Measurements from ENCODE around the gene PPME1. TPM values are rescaled to one million over a fixed set of nuclear protein-coding genes. Genes with fewer than 3 reads are reported as not detected.

The PPME1 gene
- total and polyA plus RNA-seq, 2 experiments from 2014 or later, result 43.6 to 62.1 TPM

DNA sequence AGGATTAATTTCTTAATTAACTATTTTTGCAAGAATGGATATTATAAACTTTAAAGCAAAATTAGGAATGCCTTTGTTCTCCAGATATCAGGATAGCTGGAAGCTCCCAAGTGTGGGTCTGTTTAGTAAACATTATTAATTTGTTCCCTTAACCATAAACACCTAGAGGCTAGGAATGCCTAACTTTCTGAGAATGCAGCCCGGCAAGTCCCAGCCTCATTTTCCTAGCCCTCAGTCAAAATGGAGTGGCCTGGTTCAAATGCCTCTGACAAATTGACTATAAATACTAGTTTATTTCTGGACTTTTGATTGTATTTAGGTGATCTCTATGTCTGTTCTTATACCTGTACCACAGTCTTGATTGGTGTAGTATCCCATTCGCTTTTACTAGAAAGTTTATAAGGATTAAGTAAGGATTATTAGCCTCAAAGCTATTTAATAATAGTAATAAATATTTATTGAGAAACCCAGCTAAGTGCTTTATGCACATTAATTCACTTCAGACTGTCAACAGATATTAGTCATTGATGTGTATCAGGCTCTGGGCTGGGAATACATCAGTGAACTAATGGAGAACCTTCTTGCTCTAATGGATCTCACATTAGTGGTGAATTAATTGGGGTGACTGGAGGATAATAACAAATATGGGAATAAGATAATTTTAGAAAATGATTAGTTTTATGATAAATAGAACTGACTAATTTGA is 25.8 kb downstream of the PPME1 start:
- Histone ChIP-seq H2AFZ (no peak overlapping the region), H4K20me1 (ENCODE audit: insufficient read depth) (no peaks in the 10 kb centered on the region; the same call in 1 of the 2 replicates), H3K79me2 (ENCODE audit: insufficient read depth) (peaks cover 98% of the 10 kb centered on the region), H3F3A (ENCODE audit: insufficient read depth) (peaks cover 12% of the 10 kb centered on the region; the same call in 1 of the 2 replicates), H3K36me3 (ENCODE audit: low read depth) (no peaks in the 10 kb centered on the region; the same call in 1 of the 2 replicates), H3K9ac (no peak overlapping the region), H3K4me2 (ENCODE audit: unreplicated experiment) (no peak overlapping the region), H3K9me2 (ENCODE audit: insufficient read depth) (no peaks in the 10 kb centered on the region), H3K9me3 (ENCODE audit: low read depth) (no peaks in the 10 kb centered on the region), H3K27ac (no peak overlapping the region), H3K27me3 (replicated peaks; ENCODE audit: insufficient read depth) (no peaks in the 10 kb centered on the region), H3K4me1 (ENCODE audit: insufficient read depth) (peaks cover 8% of the 10 kb centered on the region), H3K4me3 (no peak overlapping the region)
- no peak for DNase-seq
- WGBS, 2 experiments (ENCODE audit: low coverage in 1 of 2, low lambda C conversion rate in 2 of 2, missing lambda C conversion rate in 2 of 2), result 96 to 98% methylated on average over 2 of the region's 2 CpGs
- TF ChIP-seq EZH2 (IDR thresholded peaks at IDR 0.05; ENCODE audit: insufficient read depth, poor library complexity, severe bottlenecking) (no peak), EZH2phosphoT487 (IDR thresholded peaks at IDR 0.05; ENCODE audit: insufficient read depth, low read depth) (no peak)
- in situ Hi-C loops (cut with MboI), result no loop called here

DNA sequence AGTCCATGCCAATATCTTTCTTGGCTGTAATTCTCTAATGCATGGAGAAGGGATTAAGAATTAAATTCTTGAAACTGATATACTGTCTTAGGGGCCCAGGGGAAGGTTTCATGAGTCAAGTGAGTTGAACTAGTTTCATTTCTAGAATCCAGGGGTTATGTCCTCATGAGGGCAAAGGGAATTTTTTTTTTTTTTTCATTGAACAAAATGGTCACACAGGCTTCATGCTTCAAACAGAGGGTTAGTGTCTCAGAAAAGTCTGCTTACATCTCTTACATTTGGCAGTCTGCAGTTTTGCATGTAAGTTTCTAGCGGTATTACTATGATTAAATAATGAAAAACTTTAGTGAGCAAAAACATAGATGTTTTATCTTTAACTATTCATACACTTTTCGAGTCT is 32.9 kb downstream of the PPME1 start:
- peaks cover 27% of the 10 kb centered on the region for H3K36me3 ChIP-seq (ENCODE audit: low read depth)
- H3K4me1 ChIP-seq (ENCODE audit: insufficient read depth), result no peaks in the 10 kb centered on the region
- H3K27ac ChIP-seq, result no peak overlapping the region
- H3F3A ChIP-seq (ENCODE audit: insufficient read depth), result no peaks in the 10 kb centered on the region
- H3K4me3 ChIP-seq, result no peak overlapping the region
- TF ChIP-seq EZH2phosphoT487 (IDR thresholded peaks at IDR 0.05; ENCODE audit: insufficient read depth, low read depth), result no peak
- TF ChIP-seq EZH2 (IDR thresholded peaks at IDR 0.05; ENCODE audit: insufficient read depth, poor library complexity, severe bottlenecking), result no peak
- WGBS, 2 experiments (ENCODE audit: low coverage in 1 of 2, low lambda C conversion rate in 2 of 2, missing lambda C conversion rate in 2 of 2), result 97 to 100% methylated on average over 2 of the region's 2 CpGs
- no peaks in the 10 kb centered on the region for H3K9me3 ChIP-seq (ENCODE audit: low read depth)
- DNase-seq, result no peak
- H3K79me2 ChIP-seq (ENCODE audit: insufficient read depth), result peaks cover 53% of the 10 kb centered on the region
- no peaks in the 10 kb centered on the region for H3K9me2 ChIP-seq (ENCODE audit: insufficient read depth)
- in situ Hi-C loops (cut with MboI), result no loop called here
- no peak overlapping the region for H3K9ac ChIP-seq
- no peaks in the 10 kb centered on the region for H4K20me1 ChIP-seq (ENCODE audit: insufficient read depth)
- H2AFZ ChIP-seq, result no peak overlapping the region
- H3K4me2 ChIP-seq (ENCODE audit: unreplicated experiment), result no peak overlapping the region
- H3K27me3 ChIP-seq (replicated peaks; ENCODE audit: insufficient read depth), result no peaks in the 10 kb centered on the region

GRCh38 chr11:74204701-74205100 is 33.6 kb downstream of the PPME1 start:
- no peaks in the 10 kb centered on the region for H3K9me3 ChIP-seq (ENCODE audit: low read depth)
- H3K9me2 ChIP-seq (ENCODE audit: insufficient read depth), result no peaks in the 10 kb centered on the region
- TF ChIP-seq EZH2 (IDR thresholded peaks at IDR 0.05; ENCODE audit: insufficient read depth, poor library complexity, severe bottlenecking) (no peak), EZH2phosphoT487 (IDR thresholded peaks at IDR 0.05; ENCODE audit: insufficient read depth, low read depth) (no peak)
- H3K4me2 ChIP-seq (ENCODE audit: unreplicated experiment), result no peak overlapping the region
- H4K20me1 ChIP-seq (ENCODE audit: insufficient read depth), result no peaks in the 10 kb centered on the region
- no peaks in the 10 kb centered on the region for H3K4me1 ChIP-seq (ENCODE audit: insufficient read depth)
- H3K79me2 ChIP-seq (ENCODE audit: insufficient read depth), result peaks cover 45% of the 10 kb centered on the region
- H3K4me3 ChIP-seq, result no peak overlapping the region
- WGBS, 2 experiments (ENCODE audit: low coverage in 1 of 2, low lambda C conversion rate in 2 of 2, missing lambda C conversion rate in 2 of 2), result 98 to 100% methylated on average over 1 of the region's 1 CpG
- in situ Hi-C loops (cut with MboI), result no loop called here
- no peak for DNase-seq
- H3K36me3 ChIP-seq (ENCODE audit: low read depth), result peaks cover 35% of the 10 kb centered on the region
- H3K9ac ChIP-seq, result no peak overlapping the region
- H3K27me3 ChIP-seq (replicated peaks; ENCODE audit: insufficient read depth), result no peaks in the 10 kb centered on the region
- no peak overlapping the region for H3K27ac ChIP-seq
- H2AFZ ChIP-seq, result no peak overlapping the region
- no peaks in the 10 kb centered on the region for H3F3A ChIP-seq (ENCODE audit: insufficient read depth)

- no peaks in the 10 kb centered on the region for H3F3A ChIP-seq (ENCODE audit: insufficient read depth)
- in situ Hi-C loops (cut with MboI), result no loop called here
- no peak for DNase-seq
- H3K9ac ChIP-seq, result no peak overlapping the region
- no peaks in the 10 kb centered on the region for H4K20me1 ChIP-seq (ENCODE audit: insufficient read depth)
- H3K9me3 ChIP-seq (ENCODE audit: low read depth), result no peaks in the 10 kb centered on the region
- peaks cover 36% of the 10 kb centered on the region for H3K36me3 ChIP-seq (ENCODE audit: low read depth)
- H3K79me2 ChIP-seq (ENCODE audit: insufficient read depth), result peaks cover 41% of the 10 kb centered on the region
- H3K4me3 ChIP-seq, result no peak overlapping the region
- H3K27me3 ChIP-seq (replicated peaks; ENCODE audit: insufficient read depth), result no peaks in the 10 kb centered on the region
- no peak overlapping the region for H2AFZ ChIP-seq
- H3K4me2 ChIP-seq (ENCODE audit: unreplicated experiment), result no peak overlapping the region
- H3K9me2 ChIP-seq (ENCODE audit: insufficient read depth), result no peaks in the 10 kb centered on the region
- H3K4me1 ChIP-seq (ENCODE audit: insufficient read depth), result no peaks in the 10 kb centered on the region
- H3K27ac ChIP-seq, result no peak overlapping the region
- TF ChIP-seq EZH2 (IDR thresholded peaks at IDR 0.05; ENCODE audit: insufficient read depth, poor library complexity, severe bottlenecking), result no peak
- no peak for TF ChIP-seq EZH2phosphoT487 (IDR thresholded peaks at IDR 0.05; ENCODE audit: insufficient read depth, low read depth)
- 94 to 100% methylated on average over 1 of the region's 1 CpG for WGBS, 2 experiments (ENCODE audit: low coverage in 1 of 2, low lambda C conversion rate in 2 of 2, missing lambda C conversion rate in 2 of 2)
Observed at GRCh38 chr11:74205181-74205580, 34.1 kb downstream of the PPME1 start.
